GM23248 (cell line): Measurements from ENCODE around the gene COPS8. TPM values are rescaled to one million over a fixed set of nuclear protein-coding genes. Genes with fewer than 3 reads are reported as not detected.

Experiments
- DNase-seq: peaks from one replicate; pipeline ENCODE4 v3.0.0-alpha.2; 2015
- H2AFZ ChIP-seq: fragments of 200-600 bp; sonication (generic); 2 replicates; pipeline ENCODE4 v1.6.1; 2016; ENCODE audit warnings: antibody characterized with exemption
- H3F3A ChIP-seq: fragments of 200-600 bp; sonication (generic); 2 replicates; pipeline ENCODE4 v1.6.1; 2016; ENCODE audit warnings: mild to moderate bottlenecking, antibody characterized with exemption, mixed run types; ENCODE audit not compliant: insufficient read depth
- H3K27ac ChIP-seq: fragments of 200-600 bp; sonication (generic); 2 replicates; pipeline ENCODE4 v1.5.1; 2016; ENCODE audit warnings: mild to moderate bottlenecking
- H3K27me3 ChIP-seq: fragments of 200-600 bp; sonication (generic); replicated peaks from 2 replicates; pipeline ENCODE4 v1.6.1; 2016; ENCODE audit warnings: mild to moderate bottlenecking; ENCODE audit not compliant: insufficient read depth
- H3K36me3 ChIP-seq: fragments of 200-600 bp; sonication (generic); 2 replicates; pipeline ENCODE4 v1.6.1; 2016; ENCODE audit warnings: low read depth, mild to moderate bottlenecking
- H3K4me1 ChIP-seq: fragments of 200-600 bp; sonication (generic); 2 replicates; pipeline ENCODE4 v1.6.1; 2016; ENCODE audit warnings: mild to moderate bottlenecking; ENCODE audit not compliant: insufficient read depth
- H3K4me2 ChIP-seq: fragments of 200-600 bp; sonication (generic); one replicate; pipeline ENCODE4 v1.6.1; 2016; ENCODE audit warnings: mild to moderate bottlenecking; ENCODE audit not compliant: unreplicated experiment
- H3K4me3 ChIP-seq: fragments of 200-600 bp; sonication (generic); 2 replicates; pipeline ENCODE4 v1.5.1; 2016; ENCODE audit warnings: mild to moderate bottlenecking
- H3K79me2 ChIP-seq: fragments of 200-600 bp; sonication (generic); 2 replicates; pipeline ENCODE4 v1.6.1; 2016; ENCODE audit warnings: mild to moderate bottlenecking; ENCODE audit not compliant: insufficient read depth
- H3K9ac ChIP-seq: fragments of 200-600 bp; sonication (generic); 2 replicates; pipeline ENCODE4 v1.6.1; 2016; ENCODE audit warnings: mild to moderate bottlenecking
- H3K9me2 ChIP-seq: fragments of 200-600 bp; sonication (generic); 2 replicates; pipeline ENCODE4 v1.6.1; 2016; ENCODE audit warnings: mixed run types, mild to moderate bottlenecking, moderate library complexity; ENCODE audit not compliant: insufficient read depth
- H3K9me3 ChIP-seq: fragments of 200-600 bp; sonication (generic); one replicate; pipeline ENCODE4 v1.6.1; 2017; ENCODE audit warnings: low read depth
- H4K20me1 ChIP-seq: fragments of 200-600 bp; sonication (generic); 2 replicates; pipeline ENCODE4 v1.6.0; 2016; ENCODE audit not compliant: insufficient read depth
- EZH2 ChIP-seq: fragments of 200-600 bp; sonication (generic); IDR thresholded peaks from 2 replicates; pipeline ENCODE4 v1.6.1; 2018; ENCODE audit warnings: antibody characterized with exemption, mild to moderate bottlenecking; ENCODE audit not compliant: insufficient read depth, poor library complexity, severe bottlenecking
- EZH2phosphoT487 ChIP-seq: fragments of 200-600 bp; sonication (generic); IDR thresholded peaks from 2 replicates; pipeline ENCODE4 v1.6.1; 2018; ENCODE audit warnings: antibody characterized with exemption, moderate library complexity, mild to moderate bottlenecking, low read depth; ENCODE audit not compliant: insufficient read depth
- WGBS, 2 experiments: methylation state at CpG; one replicate each; pipeline ENCODE4 v1.1.6; 2015 to 2017; ENCODE audit warnings: low lambda C conversion rate in 2 of 2, low coverage in 1 of 2; ENCODE audit errors: missing lambda C conversion rate in 2 of 2; 5-methylcytosine and 5-hydroxymethylcytosine counted together
- in situ Hi-C: fragments of 300-500 bp; cut with MboI; formaldehyde crosslinking; loops from 2 replicates; pipeline ENCODE4 v1.15.0; 2020
- polyA plus RNA-seq: library from polyadenylated mRNA; unstranded; fragments of >200 nt; fragmentation: Nextera tagmentation; extraction: Ambion mirVana; gene quantifications from 2 replicates; pipeline ENCODE4 v1.2.1, GENCODE V29; 2016
- total RNA-seq: library from RNA; depleted of rRNA; stranded (reverse); fragments of >200 nt; shearing (Covaris generic); gene quantifications from 2 replicates; pipeline ENCODE4 v1.2.3, GENCODE V29; 2014

Gene COPS8
- total and polyA plus RNA-seq, 2 experiments from 2014 or later, result 148 to 164 TPM

GRCh38 chr2:237118025-237118424, 32.3 kb downstream of the COPS8 start:
- peaks cover 23% of the 10 kb centered on the region for H3K4me1 ChIP-seq
- no peak overlapping the region for H3K4me3 ChIP-seq

GRCh38 chr2:237118561-237119155, 33.0 kb downstream of the COPS8 start:
- in situ Hi-C loops, result no loop called here
- H3K9me3 ChIP-seq, result no peaks in the 10 kb centered on the region
- H3K36me3 ChIP-seq, result no peaks in the 10 kb centered on the region
- H3K27ac ChIP-seq, result no peak overlapping the region
- H2AFZ ChIP-seq, result no peak overlapping the region
- no peak overlapping the region for H3K4me2 ChIP-seq
- no peaks in the 10 kb centered on the region for H3K9me2 ChIP-seq
- H3K9ac ChIP-seq, result no peak overlapping the region
- peaks cover 35% of the 10 kb centered on the region for H3F3A ChIP-seq
- H3K4me3 ChIP-seq, result no peak overlapping the region
- H3K79me2 ChIP-seq, result no peaks in the 10 kb centered on the region
- no peak for DNase-seq
- WGBS, 2 experiments, result 63 to 72% methylated on average over 6 of the region's 6 CpGs
- no peaks in the 10 kb centered on the region for H3K27me3 ChIP-seq
- TF ChIP-seq EZH2, result no peak
- peaks cover 23% of the 10 kb centered on the region for H3K4me1 ChIP-seq
- H4K20me1 ChIP-seq, result no peaks in the 10 kb centered on the region

More at GRCh38 chr2:237118025-237118424, 32.3 kb downstream of the COPS8 start:
- Histone ChIP-seq H3K9ac (no peak overlapping the region), H3K79me2 (no peaks in the 10 kb centered on the region), H3K36me3 (no peaks in the 10 kb centered on the region), H3K9me2 (no peaks in the 10 kb centered on the region), H3F3A (peaks cover 35% of the 10 kb centered on the region), H3K9me3 (no peaks in the 10 kb centered on the region), H2AFZ (no peak overlapping the region), H4K20me1 (no peaks in the 10 kb centered on the region), H3K27me3 (no peaks in the 10 kb centered on the region), H3K27ac (no peak overlapping the region), H3K4me2 (no peak overlapping the region)
- TF ChIP-seq EZH2 (no peak), EZH2phosphoT487 (no peak)
- in situ Hi-C loops, result no loop called here
- peak; percentile 61 for DNase-seq
- WGBS, 2 experiments, result 97 to 100% methylated on average over 1 of the region's 1 CpG

- peak overlapping the region; percentile 27 for H3K27ac ChIP-seq
- peaks cover 23% of the 10 kb centered on the region for H3K4me1 ChIP-seq
- no peaks in the 10 kb centered on the region for H3K27me3 ChIP-seq
- H3F3A ChIP-seq, result peaks cover 35% of the 10 kb centered on the region
- WGBS, 2 experiments, result 50 to 53% methylated on average over 4 of the region's 4 CpGs
- no peaks in the 10 kb centered on the region for H3K9me3 ChIP-seq
- no peak overlapping the region for H3K4me2 ChIP-seq
- no peaks in the 10 kb centered on the region for H4K20me1 ChIP-seq
- DNase-seq, result peak; percentile 40
- H3K9me2 ChIP-seq, result no peaks in the 10 kb centered on the region
- no peak for TF ChIP-seq EZH2
- no peak for TF ChIP-seq EZH2phosphoT487
- H3K4me3 ChIP-seq, result no peak overlapping the region
- H2AFZ ChIP-seq, result peak overlapping the region; percentile 39; the same call in 1 of the 2 replicates
- no peak overlapping the region for H3K9ac ChIP-seq
- in situ Hi-C loops, result no loop called here
- no peaks in the 10 kb centered on the region for H3K36me3 ChIP-seq
- H3K79me2 ChIP-seq, result no peaks in the 10 kb centered on the region
Measured at GRCh38 chr2:237120916-237121315, 35.2 kb downstream of the COPS8 start.

- peak overlapping the region; percentile 39; the same call in 1 of the 2 replicates for H2AFZ ChIP-seq
- H3K27ac ChIP-seq, result peak overlapping the region; percentile 27
- peaks cover 23% of the 10 kb centered on the region for H3K4me1 ChIP-seq
- no peak overlapping the region for H3K4me2 ChIP-seq
- no peaks in the 10 kb centered on the region for H3K36me3 ChIP-seq
- H3K27me3 ChIP-seq, result no peaks in the 10 kb centered on the region
- in situ Hi-C loops, result no loop called here
- no peaks in the 10 kb centered on the region for H3K9me3 ChIP-seq
- DNase-seq, result peak; percentile 19
- no peak for TF ChIP-seq EZH2
- TF ChIP-seq EZH2phosphoT487, result no peak
- no peaks in the 10 kb centered on the region for H3K9me2 ChIP-seq
- H3K79me2 ChIP-seq, result no peaks in the 10 kb centered on the region
- H3F3A ChIP-seq, result peaks cover 35% of the 10 kb centered on the region
- H4K20me1 ChIP-seq, result no peaks in the 10 kb centered on the region
- no peak overlapping the region for H3K9ac ChIP-seq
- no peak overlapping the region for H3K4me3 ChIP-seq
- 16 to 21% methylated on average over 1 of the region's 1 CpG for WGBS, 2 experiments
Measured at GRCh38 chr2:237121321-237121720, 35.6 kb downstream of the COPS8 start.
